Glutamatergic neuron (in vitro differentiated cells): ENCODE data around the gene ATP5MK. TPM values are rescaled to one million over a fixed set of nuclear protein-coding genes. Genes with fewer than 3 reads are reported as not detected.
"Not testable (repeated sequence)": the region's sequence is repeated elsewhere in the genome, so short reads cannot be mapped to it uniquely, and the experiment has no call there.

ENCODE experiments used
- DNase-seq: peaks from one replicate; pipeline ENCODE4 v3.0.0; 2022
- H3K27ac Mint-ChIP-seq: one replicate; pipeline ENCODE4 v1.8.0; 2020; ENCODE audit warnings: mild to moderate bottlenecking, mixed read lengths, inconsistent platforms; ENCODE audit not compliant: unreplicated experiment
- H3K27me3 Mint-ChIP-seq: one replicate; pipeline ENCODE4 v1.8.0; 2020; ENCODE audit warnings: mild to moderate bottlenecking, moderate library complexity, mixed read lengths, inconsistent platforms; ENCODE audit not compliant: unreplicated experiment
- H3K36me3 Mint-ChIP-seq: one replicate; pipeline ENCODE4 v1.8.0; 2020; ENCODE audit warnings: mild to moderate bottlenecking, mixed read lengths, inconsistent platforms; ENCODE audit not compliant: unreplicated experiment
- H3K4me1 Mint-ChIP-seq: one replicate; pipeline ENCODE4 v1.8.0; 2020; ENCODE audit warnings: mild to moderate bottlenecking, low read depth, mixed read lengths, inconsistent platforms; ENCODE audit not compliant: unreplicated experiment
- H3K4me3 Mint-ChIP-seq: one replicate; pipeline ENCODE4 v1.8.0; 2020; ENCODE audit warnings: mild to moderate bottlenecking, mixed read lengths, inconsistent platforms; ENCODE audit not compliant: unreplicated experiment
- H3K9me3 Mint-ChIP-seq: one replicate; pipeline ENCODE4 v1.8.0; 2020; ENCODE audit warnings: mild to moderate bottlenecking, moderate library complexity, mixed read lengths, inconsistent platforms; ENCODE audit not compliant: unreplicated experiment
- CTCF ChIP-seq: fragments of 200-600 bp; sonication (generic); IDR thresholded peaks from one replicate; pipeline ENCODE4 v1.5.0; 2021; ENCODE audit not compliant: partially characterized antibody, unreplicated experiment
- total RNA-seq: library from RNA; stranded (reverse); fragmentation: NEBNext Ultra II Directional; extraction: Animal tissue kit (Norgen Biotek cat#: 25700); gene quantifications from one replicate; pipeline ENCODE4 v1.2.1, GENCODE V29; 2021; ENCODE audit not compliant: unreplicated experiment

The ATP5MK gene
- total RNA-seq, 1 donor from 2014 or later, result 330 TPM

DNA sequence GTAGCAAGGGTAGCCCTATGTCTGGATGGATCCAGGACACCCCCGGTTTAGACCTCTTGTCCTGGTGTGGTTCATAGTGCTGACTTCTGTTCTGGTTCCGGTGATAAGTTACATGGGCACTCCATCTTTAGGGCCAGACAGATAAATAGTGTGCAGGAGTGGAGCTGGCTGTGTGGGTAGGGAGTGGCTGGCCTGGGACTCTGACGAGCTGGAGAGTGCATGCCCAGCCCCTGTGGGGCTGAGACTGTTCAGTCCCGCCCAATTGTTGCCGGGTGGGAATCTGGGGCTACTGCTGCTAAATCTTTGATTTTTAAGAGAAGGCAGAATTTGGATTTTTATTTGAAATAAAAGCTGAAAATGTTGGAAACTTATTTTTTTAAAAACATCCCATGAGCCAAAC lies 27.5 kb upstream of the ATP5MK start:
- TF ChIP-seq CTCF, result no peak
- H3K9me3 Mint-ChIP-seq, result no peaks in the 10 kb centered on the region
- peaks cover 4% of the 10 kb centered on the region for H3K4me1 Mint-ChIP-seq
- H3K4me3 Mint-ChIP-seq, result no peak overlapping the region
- no peak overlapping the region for H3K27ac Mint-ChIP-seq
- H3K27me3 Mint-ChIP-seq, result peaks cover 2% of the 10 kb centered on the region
- H3K36me3 Mint-ChIP-seq, result peaks cover 14% of the 10 kb centered on the region
- no peak for DNase-seq

DNA sequence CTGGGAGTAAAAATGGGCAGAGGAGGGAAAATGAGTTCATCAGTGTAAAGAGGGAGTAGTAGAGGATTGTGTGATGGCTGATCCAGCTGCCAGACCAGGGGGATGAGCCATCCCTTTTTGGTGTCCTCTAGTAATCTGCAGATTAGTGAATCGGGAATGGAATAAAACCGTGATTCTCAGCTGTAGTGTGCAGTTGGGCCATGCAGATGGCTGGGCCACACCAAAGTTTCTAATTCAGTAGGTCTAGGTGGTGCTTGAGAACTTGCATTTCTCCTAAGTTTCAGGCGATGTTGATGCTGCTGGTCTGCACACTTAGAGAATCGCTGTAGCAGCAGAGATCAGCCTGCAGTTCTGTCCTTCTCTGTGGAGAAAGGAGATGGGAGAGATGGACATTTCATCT lies 22.8 kb upstream of the ATP5MK start:
- Mint-ChIP-seq H3K9me3 (peaks cover 2% of the 10 kb centered on the region), H3K27me3 (peaks cover 2% of the 10 kb centered on the region)

GRCh38 chr10:103417601-103418000 lies 21.3 kb upstream of the ATP5MK start:
- peaks cover 5% of the 10 kb centered on the region for H3K36me3 Mint-ChIP-seq
- peaks cover 2% of the 10 kb centered on the region for H3K9me3 Mint-ChIP-seq
- H3K27me3 Mint-ChIP-seq, result peaks cover 2% of the 10 kb centered on the region
- TF ChIP-seq CTCF, result no peak
- DNase-seq, result no peak
- H3K4me1 Mint-ChIP-seq, result no peaks in the 10 kb centered on the region
- H3K4me3 Mint-ChIP-seq, result no peak overlapping the region
- H3K27ac Mint-ChIP-seq, result no peak overlapping the region

More for the DNA sequence above, 22.8 kb upstream of the ATP5MK start:
- Mint-ChIP-seq H3K4me1 (no peaks in the 10 kb centered on the region), H3K27ac (no peak overlapping the region), H3K4me3 (no peak overlapping the region), H3K36me3 (peaks cover 9% of the 10 kb centered on the region)
- no peak for TF ChIP-seq CTCF
- DNase-seq, result no peak

DNA sequence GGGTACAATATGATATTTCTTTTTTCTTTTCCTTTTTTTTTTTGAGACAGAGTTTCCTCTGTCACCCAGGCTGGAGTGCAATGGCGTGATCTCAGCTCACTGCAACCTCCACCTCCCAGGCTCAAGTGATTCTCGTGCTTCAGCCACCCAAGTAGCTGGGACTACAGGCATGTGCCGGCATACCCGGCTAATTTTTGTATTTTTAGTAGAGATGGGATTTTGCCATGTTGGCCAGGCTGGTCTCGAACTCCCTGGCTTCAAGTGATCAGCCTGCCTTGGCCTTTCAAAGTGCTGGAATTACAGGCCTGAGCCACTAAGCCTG lies 20.8 kb upstream of the ATP5MK start:
- H3K9me3 Mint-ChIP-seq, H3K4me3 Mint-ChIP-seq, H3K36me3 Mint-ChIP-seq, H3K4me1 Mint-ChIP-seq, H3K27ac Mint-ChIP-seq, DNase-seq, H3K27me3 Mint-ChIP-seq: not testable (repeated sequence)
- TF ChIP-seq CTCF, result peak; percentile 42

DNA sequence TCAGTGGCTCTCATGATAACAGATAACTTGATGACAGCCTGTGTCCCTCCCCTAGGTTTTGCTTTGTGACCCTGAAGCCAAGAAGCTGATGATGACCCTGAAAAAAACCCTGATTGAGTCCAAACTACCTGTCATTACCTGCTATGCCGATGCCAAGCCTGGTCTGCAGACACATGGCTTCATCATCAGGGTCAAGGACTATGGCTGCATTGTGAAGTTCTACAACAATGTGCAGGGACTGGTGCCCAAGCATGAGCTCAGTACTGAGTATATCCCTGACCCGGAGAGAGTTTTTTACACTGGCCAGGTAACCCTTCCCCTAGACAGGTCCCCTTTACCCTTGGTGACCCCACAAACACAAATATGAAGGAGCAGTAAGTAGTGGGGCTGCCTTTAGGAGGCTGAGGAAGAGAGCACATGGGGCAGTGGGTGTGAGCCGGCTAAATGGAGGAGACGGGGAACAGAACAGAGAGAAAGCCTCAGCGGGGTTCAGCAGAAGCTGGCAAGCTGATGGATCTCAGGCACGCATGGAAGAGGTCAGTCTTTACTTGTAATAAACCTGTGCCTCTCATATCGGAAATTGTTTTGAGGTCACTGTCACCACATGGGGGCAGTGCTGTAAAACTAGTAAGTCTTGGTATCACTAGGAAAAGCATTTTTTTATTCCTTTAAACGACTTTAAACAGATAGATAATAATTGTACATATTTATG lies 20.3 kb upstream of the ATP5MK start:
- H3K9me3 Mint-ChIP-seq, result peaks cover 2% of the 10 kb centered on the region
- H3K4me3 Mint-ChIP-seq, result no peak overlapping the region
- no peak overlapping the region for H3K27ac Mint-ChIP-seq
- no peaks in the 10 kb centered on the region for H3K4me1 Mint-ChIP-seq
- H3K27me3 Mint-ChIP-seq, result peaks cover 2% of the 10 kb centered on the region
- DNase-seq, result peak; percentile 58
- H3K36me3 Mint-ChIP-seq, result peaks cover 5% of the 10 kb centered on the region
- peak; percentile 65 for TF ChIP-seq CTCF
